ENCODE results near the gene ATF6B. TPM values are rescaled to one million over a fixed set of nuclear protein-coding genes. Genes with fewer than 3 reads are reported as not detected.

ATF6B gene
- total RNA-seq, 2 experiments from 2014 or later = 119 to 135 TPM

- Mint-ChIP-seq H3K9me3 (ENCODE audit: low read depth) (no peaks in the 10 kb centered on the region), H3K27me3 (no peaks in the 10 kb centered on the region), H3K27ac (no peak overlapping the region), H3K36me3 (peaks cover 33% of the 10 kb centered on the region), H3K4me1 (peaks cover 3% of the 10 kb centered on the region), H3K4me3 (no peak overlapping the region)
- DNase-seq (no peak), ATAC-seq (no peak)
- CTCF ChIA-PET = interaction anchor here (1.1 to 3.9 kb wide), 2 partner anchors 12 to 24 kb away, joined by 4 to 47 read pairs; partner anchors contain the start of genes ATF6B and FKBPL
These were observed 11.4 kb downstream of the ATF6B start for GRCh38 chr6:32116674-32117073.

DNA sequence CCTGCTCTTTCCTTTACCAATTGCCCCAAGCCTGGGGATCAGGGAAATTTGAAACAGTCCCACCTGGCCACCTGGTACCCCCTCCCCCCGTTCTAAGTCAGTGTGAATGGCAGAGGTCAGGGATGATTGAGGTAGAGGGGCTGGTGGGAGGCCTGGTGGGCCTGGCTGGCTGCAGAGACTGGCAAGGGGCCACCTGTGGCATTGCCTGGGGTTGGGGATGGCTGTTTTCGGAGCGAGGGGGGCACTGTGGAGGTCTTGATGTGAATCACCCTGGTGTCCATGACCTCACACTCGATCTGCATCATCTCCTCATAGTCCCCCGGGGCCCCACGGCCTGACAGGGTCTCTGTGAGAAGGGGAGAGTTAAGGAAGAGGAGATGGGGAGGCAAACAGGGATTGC, 12.4 kb downstream of the ATF6B start:
- DNase-seq (no peak), ATAC-seq (no peak)
- Mint-ChIP-seq H3K4me1 (peaks cover 3% of the 10 kb centered on the region), H3K36me3 (peaks cover 26% of the 10 kb centered on the region), H3K27ac (no peak overlapping the region), H3K4me3 (no peak overlapping the region), H3K27me3 (no peaks in the 10 kb centered on the region), H3K9me3 (ENCODE audit: low read depth) (no peaks in the 10 kb centered on the region)
- CTCF ChIA-PET = no interaction called here

DNA sequence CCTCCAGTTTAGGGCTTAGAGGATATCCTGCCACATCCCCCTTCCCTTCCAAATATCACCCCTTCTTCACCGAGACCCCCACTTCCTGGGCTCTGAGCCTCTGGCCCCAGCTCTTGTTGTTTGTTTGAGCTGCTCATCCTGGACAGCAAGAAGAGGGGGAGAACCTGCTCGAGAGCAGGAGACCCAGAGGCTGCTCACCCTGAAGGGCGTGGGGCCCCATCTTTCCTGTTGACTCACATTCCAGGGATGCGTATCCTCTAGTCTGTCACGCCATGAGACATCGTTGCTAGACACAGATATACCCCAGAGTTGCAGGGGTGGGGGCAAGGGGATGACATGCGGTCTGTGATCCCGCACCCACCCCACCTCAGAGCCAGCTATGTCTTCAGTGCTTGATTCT, 13.2 kb downstream of the ATF6B start:
- no peaks in the 10 kb centered on the region for H3K27me3 Mint-ChIP-seq
- peaks cover 25% of the 10 kb centered on the region for H3K36me3 Mint-ChIP-seq

GRCh38 chr6:32113386-32114352, 14.4 kb downstream of the ATF6B start:
- Mint-ChIP-seq H3K36me3 (peaks cover 15% of the 10 kb centered on the region), H3K9me3 (ENCODE audit: low read depth) (no peaks in the 10 kb centered on the region), H3K27me3 (peaks cover 5% of the 10 kb centered on the region), H3K27ac (no peak overlapping the region), H3K4me3 (no peak overlapping the region), H3K4me1 (no peaks in the 10 kb centered on the region)
- no peak for ATAC-seq
- CTCF ChIA-PET = no interaction called here
- DNase-seq = no peak

More for the DNA sequence above, 13.2 kb downstream of the ATF6B start:
- Mint-ChIP-seq H3K4me1 (peaks cover 3% of the 10 kb centered on the region), H3K9me3 (ENCODE audit: low read depth) (no peaks in the 10 kb centered on the region), H3K4me3 (no peak overlapping the region), H3K27ac (no peak overlapping the region)
- CTCF ChIA-PET = interaction anchor here (1.1 kb wide), 1 partner anchor 40 kb away, joined by 3 read pairs; no protein-coding TSS in a partner anchor
- no peak for ATAC-seq
- DNase-seq = no peak

DNA sequence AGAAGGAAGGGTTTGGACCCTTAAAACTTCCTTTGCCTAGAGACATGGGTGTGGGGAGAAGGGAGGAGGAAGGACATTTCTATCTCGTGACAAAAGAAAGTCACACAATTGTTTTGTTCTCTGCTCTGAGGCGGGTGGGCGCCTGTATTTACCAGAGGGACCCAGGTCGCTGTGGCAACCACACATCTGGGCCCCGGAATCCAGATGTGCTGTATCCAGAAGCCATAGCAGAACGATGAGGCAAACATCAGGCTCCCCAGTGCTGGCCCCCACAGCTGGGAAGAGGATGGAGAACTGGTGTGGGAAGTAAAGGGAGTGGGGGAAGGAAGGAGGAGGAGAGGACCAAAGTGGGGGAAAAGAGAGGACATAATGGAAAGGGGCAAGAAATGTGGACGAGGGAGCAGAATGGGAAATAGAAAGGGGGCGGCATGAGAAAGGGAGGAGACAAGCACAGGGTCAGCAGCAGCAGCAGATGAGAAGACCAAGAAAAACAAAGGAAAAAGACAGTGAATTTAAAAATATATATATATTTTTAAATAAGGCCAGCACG, 15.5 kb downstream of the ATF6B start:
- ATAC-seq (no peak), DNase-seq (no peak)
- H3K36me3 Mint-ChIP-seq = peaks cover 9% of the 10 kb centered on the region
- CTCF ChIA-PET = no interaction called here
- H3K27me3 Mint-ChIP-seq = peaks cover 15% of the 10 kb centered on the region
- H3K27ac Mint-ChIP-seq = no peak overlapping the region
- H3K9me3 Mint-ChIP-seq (ENCODE audit: low read depth) = no peaks in the 10 kb centered on the region
- H3K4me3 Mint-ChIP-seq = no peak overlapping the region
- H3K4me1 Mint-ChIP-seq = no peaks in the 10 kb centered on the region

DNA sequence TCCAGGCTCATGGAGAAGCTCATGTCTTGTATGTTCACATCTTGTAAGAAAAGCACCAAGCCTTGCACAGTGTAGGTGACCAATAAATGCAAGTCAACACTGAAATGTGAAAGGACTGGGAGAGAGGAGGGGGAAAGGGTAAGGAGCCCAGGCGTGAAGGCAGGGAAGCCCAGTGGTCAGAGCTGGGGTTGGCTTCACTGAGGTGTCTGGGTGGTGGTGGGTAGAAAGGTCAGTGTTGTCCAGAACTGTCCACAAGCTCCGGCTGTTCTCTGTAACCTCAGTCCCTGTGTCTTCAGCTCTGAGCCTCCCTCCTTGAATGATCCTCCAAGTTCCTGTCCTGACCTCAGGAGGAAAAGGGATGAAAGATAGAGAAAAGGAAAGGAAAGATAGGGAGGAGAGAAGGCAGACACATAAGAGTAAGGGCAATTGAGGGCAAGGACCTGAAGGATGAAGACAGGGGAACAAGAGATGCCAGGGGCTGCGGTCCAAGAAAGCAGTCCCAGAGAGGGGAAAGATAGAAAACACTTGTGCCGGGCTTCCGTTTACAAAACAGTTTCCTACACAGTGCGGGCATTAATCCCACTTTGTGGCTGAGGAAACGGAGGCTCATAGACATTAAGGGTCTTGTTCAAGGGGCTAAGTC, 16.5 kb downstream of the ATF6B start:
- H3K27ac Mint-ChIP-seq = no peak overlapping the region
- no peaks in the 10 kb centered on the region for H3K4me1 Mint-ChIP-seq
- CTCF ChIA-PET = no interaction called here
- peaks cover 7% of the 10 kb centered on the region for H3K36me3 Mint-ChIP-seq
- ATAC-seq (no peak), DNase-seq (no peak)
- no peaks in the 10 kb centered on the region for H3K9me3 Mint-ChIP-seq (ENCODE audit: low read depth)
- peaks cover 19% of the 10 kb centered on the region for H3K27me3 Mint-ChIP-seq
- H3K4me3 Mint-ChIP-seq = no peak overlapping the region

DNA sequence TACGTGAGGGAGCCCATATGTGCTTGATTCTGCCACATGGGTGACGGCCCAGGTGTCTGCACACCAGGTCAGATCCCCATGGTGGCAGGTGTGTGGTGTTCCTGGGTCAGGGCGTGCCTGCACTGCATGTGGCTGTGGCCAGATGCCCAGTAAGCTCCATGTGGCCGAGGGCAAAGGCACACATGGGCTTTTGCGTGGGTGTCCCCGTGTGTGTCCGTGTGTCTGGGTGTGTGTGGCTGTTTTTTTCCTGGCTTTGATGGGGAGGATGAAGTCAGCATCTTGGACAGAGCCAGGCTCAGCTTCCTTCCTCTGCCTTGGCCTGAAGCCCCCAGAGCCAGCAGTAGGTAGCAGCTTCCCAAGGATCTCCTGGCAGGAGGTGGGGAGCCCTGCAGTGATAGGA, 17.4 kb downstream of the ATF6B start:
- ATAC-seq = no peak
- Mint-ChIP-seq H3K4me1 (no peaks in the 10 kb centered on the region), H3K27ac (no peak overlapping the region), H3K36me3 (no peaks in the 10 kb centered on the region), H3K9me3 (ENCODE audit: low read depth) (no peaks in the 10 kb centered on the region), H3K4me3 (no peak overlapping the region), H3K27me3 (peaks cover 19% of the 10 kb centered on the region)
- DNase-seq = no peak
- CTCF ChIA-PET = interaction anchor here (1.4 kb wide), 1 partner anchor 8 kb away, joined by 3 read pairs; no protein-coding TSS in a partner anchor

- ATAC-seq (no peak), DNase-seq (no peak)
- Mint-ChIP-seq H3K4me3 (no peak overlapping the region), H3K27ac (no peak overlapping the region), H3K4me1 (no peaks in the 10 kb centered on the region), H3K9me3 (ENCODE audit: low read depth) (no peaks in the 10 kb centered on the region), H3K27me3 (peaks cover 22% of the 10 kb centered on the region), H3K36me3 (no peaks in the 10 kb centered on the region)
- CTCF ChIA-PET = interaction anchor here (1.4 kb wide), 1 partner anchor 9 kb away, joined by 3 read pairs; no protein-coding TSS in a partner anchor
These were observed 18.3 kb downstream of the ATF6B start for GRCh38 chr6:32109765-32110160.

GRCh38 chr6:32109114-32109764, 18.8 kb downstream of the ATF6B start, which contains the start of gene TNXB:
Gene TNXB (minus strand): TSS chr6:32109338. CDS start chr6:32098198, 11,140 bp downstream.
- Mint-ChIP-seq H3K4me1 (no peaks in the 10 kb centered on the region), H3K36me3 (no peaks in the 10 kb centered on the region), H3K27ac (no peak within 1 kb of the TSS), H3K9me3 (ENCODE audit: low read depth) (no peaks in the 10 kb centered on the region), H3K27me3 (peaks cover 25% of the 10 kb centered on the region), H3K4me3 (no peak within 1 kb of the TSS)
- DNase-seq (no peak), ATAC-seq (peak; percentile 31)
- CTCF ChIA-PET = interaction anchor here (1.4 kb wide), 1 partner anchor 9 kb away, joined by 3 read pairs; no protein-coding TSS in a partner anchor

DNA sequence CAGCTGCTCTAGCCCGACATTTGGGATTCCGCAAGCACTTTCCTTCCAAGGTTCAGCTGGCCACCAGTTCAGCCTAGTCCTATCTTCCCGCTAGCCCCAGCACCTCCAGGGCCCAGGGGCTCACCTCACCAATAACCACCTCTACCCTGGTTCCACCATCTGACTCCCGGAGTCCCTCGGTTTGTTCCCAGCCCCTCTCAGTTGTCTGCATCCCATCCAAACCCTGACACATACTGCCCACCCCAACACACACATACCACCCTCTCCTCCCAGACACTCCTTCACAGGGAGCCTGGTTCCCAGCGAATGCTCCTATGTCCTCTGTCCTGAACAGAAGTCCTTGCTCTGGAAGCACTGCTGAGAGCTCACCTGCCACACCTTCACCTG, 19.3 kb downstream of the ATF6B start:
- Mint-ChIP-seq H3K9me3 (ENCODE audit: low read depth) (no peaks in the 10 kb centered on the region), H3K27ac (no peak overlapping the region), H3K4me3 (no peak overlapping the region), H3K36me3 (no peaks in the 10 kb centered on the region), H3K27me3 (peaks cover 28% of the 10 kb centered on the region), H3K4me1 (no peaks in the 10 kb centered on the region)
- ATAC-seq = no peak
- CTCF ChIA-PET = no interaction called here
- no peak for DNase-seq

GRCh38 chr6:32108094-32108627, 19.9 kb downstream of the ATF6B start:
- no peak overlapping the region for H3K27ac Mint-ChIP-seq
- CTCF ChIA-PET = no interaction called here
- no peaks in the 10 kb centered on the region for H3K9me3 Mint-ChIP-seq (ENCODE audit: low read depth)
- no peak for DNase-seq
- no peaks in the 10 kb centered on the region for H3K36me3 Mint-ChIP-seq
- H3K4me3 Mint-ChIP-seq = no peak overlapping the region
- no peaks in the 10 kb centered on the region for H3K4me1 Mint-ChIP-seq
- peaks cover 31% of the 10 kb centered on the region for H3K27me3 Mint-ChIP-seq
- no peak for ATAC-seq

- CTCF ChIA-PET = no interaction called here
- no peak for DNase-seq
- Mint-ChIP-seq H3K36me3 (no peaks in the 10 kb centered on the region), H3K4me1 (no peaks in the 10 kb centered on the region), H3K27me3 (peaks cover 31% of the 10 kb centered on the region), H3K4me3 (no peak overlapping the region), H3K9me3 (ENCODE audit: low read depth) (no peaks in the 10 kb centered on the region), H3K27ac (no peak overlapping the region)
- ATAC-seq = no peak
These were observed 20.6 kb downstream of the ATF6B start for GRCh38 chr6:32107406-32107805.

GRCh38 chr6:32105433-32105832, 22.6 kb downstream of the ATF6B start:
- Mint-ChIP-seq H3K4me3 (no peak overlapping the region), H3K27me3 (peaks cover 31% of the 10 kb centered on the region), H3K4me1 (no peaks in the 10 kb centered on the region), H3K27ac (no peak overlapping the region), H3K36me3 (no peaks in the 10 kb centered on the region), H3K9me3 (ENCODE audit: low read depth) (no peaks in the 10 kb centered on the region)
- ATAC-seq = no peak
- DNase-seq = no peak
- CTCF ChIA-PET = no interaction called here
